Measurements from ENCODE around the gene GPR151. TPM values are rescaled to one million over a fixed set of nuclear protein-coding genes. Genes with fewer than 3 reads are reported as not detected.

The GPR151 gene
- total RNA-seq, 1 donor from 2014 or later = not detected

DNA sequence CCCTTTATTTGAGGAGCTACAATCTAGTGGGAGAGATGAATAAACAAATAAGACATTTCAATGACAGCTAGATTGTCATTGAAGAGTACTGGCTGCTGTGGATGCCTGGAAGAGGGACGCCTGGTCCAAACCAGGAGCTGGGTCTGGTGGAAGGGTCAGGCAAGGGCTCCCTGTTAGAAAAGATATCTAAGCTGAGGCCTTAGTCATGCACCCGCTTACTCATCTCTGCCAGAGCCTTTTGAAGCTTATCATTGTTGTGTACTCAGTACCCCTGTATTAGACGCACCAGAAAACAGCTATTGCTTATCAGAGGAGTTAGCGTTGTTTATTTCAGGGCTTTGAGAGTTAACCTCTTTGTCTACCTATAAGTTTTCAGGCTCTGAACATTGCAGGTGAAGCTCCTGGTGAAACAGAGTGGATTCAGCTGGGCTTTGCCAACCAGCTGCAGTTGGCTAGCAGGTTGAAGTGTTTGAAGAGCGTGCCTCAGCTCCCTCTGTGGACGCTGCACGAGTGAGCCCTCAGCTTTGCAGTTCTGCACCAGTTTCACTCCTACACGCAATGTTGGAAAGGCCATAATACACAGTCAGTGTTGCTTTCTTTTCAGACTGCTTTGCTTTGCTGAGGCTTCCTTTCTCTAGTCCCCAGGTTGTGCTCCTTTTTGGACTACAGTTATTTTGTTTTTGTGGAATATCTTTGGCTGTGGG is 5.6 kb upstream of the GPR151 start:
- DNase-seq (ENCODE audit: extremely low read depth, low read depth, low spot score) = no peak

DNA sequence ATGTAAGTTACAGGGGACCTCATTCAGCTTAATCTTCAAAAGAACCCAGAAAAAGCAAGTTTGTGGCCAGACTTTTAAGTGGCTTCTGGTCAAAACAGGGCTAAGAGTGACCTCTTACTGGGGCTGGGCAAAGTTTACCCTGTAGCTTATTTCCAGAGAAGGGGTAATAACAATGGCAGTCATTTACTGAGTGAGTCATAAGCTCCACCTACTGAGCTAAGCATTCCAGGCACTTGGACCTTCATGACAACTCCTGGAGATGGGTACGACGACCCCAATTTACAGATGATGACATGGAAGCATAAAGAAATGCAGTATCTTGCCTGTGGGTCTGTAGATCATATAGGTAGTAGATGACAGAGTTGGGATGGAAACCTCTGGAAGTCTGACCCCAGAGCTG is 4.7 kb upstream of the GPR151 start:
- DNase-seq (ENCODE audit: extremely low read depth, low read depth, low spot score) = no peak

DNA sequence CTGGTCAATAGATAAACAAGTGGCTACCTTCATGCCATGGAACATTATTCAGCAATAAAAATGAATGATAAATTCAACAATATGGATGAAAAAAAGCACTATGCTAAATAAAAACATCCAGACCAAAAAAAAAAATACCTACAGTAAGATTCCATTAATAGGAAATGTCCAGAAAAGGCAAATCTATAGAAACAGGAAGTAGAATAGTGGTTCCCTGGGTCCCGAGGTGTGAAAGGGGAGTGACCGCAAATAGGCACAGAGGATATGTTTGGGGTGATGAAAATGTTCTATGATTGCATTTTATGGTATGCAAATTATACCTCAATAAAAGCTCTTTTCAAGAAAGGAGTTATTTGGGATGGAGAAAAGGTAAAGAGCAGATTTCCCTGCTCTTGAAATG is 3.6 kb upstream of the GPR151 start:
- no peak for DNase-seq (ENCODE audit: extremely low read depth, low read depth, low spot score)

DNA sequence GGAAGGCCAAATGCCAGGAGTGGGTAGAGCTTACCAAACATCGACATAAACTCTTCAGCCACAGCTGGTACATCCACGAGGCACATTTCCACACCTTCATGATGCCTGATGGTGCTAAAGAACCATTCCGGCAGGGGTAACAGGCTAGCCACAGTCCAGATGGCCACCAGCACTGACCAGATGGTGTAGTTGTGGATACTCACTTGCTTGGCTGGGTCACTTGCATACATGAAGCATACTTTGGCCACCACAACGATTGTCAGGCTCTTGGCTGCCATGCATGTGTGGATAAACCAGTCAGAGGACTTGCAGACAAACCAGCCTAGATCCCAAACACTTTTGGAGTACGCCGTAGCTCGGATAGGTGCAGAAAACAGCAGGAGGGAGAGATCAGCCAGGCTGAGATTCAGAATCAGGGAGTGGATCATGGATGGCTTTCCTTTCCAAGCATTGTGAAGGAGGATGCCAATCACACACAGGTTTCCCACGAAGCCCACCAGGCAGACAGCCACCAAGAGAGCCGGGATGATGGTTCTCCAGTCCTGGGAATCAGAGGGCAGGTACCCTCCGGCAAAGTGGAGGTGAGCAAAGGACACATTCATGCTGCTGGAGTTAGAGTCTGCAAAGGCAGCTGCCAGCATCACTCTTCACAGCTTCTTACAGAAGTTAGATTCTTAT is 378 bp downstream of the GPR151 start:
- no peak for DNase-seq (ENCODE audit: extremely low read depth, low read depth, low spot score)

DNA sequence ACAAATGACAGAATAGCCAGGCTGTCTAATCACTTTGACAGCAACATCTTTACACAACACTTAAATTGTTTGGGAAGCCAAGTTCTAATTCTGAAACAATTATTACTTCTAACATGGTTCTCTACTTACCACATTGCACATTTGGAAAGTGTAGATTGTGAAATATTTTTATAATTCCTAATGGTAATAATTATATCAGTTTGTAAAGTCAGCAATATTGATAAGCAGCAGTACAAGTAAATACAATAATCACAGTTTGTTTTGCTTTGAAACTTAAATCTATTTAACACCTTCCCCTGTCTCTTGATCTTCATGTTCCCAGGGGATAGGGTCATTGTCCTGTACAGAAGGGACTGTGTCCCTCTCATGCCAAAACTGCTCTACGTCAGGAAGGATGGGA is 1.4 kb downstream of the GPR151 start:
- DNase-seq (ENCODE audit: extremely low read depth, low read depth, low spot score) = no peak

DNA sequence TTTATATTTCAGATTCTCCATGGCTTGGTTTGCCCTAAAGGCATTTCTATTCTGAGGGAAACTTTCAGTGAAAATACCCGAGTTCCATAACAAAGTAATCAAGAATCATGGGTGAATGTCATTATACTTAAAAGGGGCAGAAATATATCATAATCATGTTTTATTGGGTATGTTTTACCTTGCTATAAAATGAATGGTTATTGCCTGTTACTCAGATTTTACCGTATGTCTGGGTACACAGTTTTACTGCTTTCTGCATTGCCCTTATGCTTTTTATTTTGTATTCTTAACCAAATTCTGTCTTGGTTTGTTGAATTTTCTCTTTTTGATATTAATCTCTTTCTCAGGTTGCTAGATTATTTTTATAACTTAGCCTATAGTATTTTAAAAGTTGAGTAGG is 2.5 kb downstream of the GPR151 start:
- no peak for DNase-seq (ENCODE audit: extremely low read depth, low read depth, low spot score)

DNA sequence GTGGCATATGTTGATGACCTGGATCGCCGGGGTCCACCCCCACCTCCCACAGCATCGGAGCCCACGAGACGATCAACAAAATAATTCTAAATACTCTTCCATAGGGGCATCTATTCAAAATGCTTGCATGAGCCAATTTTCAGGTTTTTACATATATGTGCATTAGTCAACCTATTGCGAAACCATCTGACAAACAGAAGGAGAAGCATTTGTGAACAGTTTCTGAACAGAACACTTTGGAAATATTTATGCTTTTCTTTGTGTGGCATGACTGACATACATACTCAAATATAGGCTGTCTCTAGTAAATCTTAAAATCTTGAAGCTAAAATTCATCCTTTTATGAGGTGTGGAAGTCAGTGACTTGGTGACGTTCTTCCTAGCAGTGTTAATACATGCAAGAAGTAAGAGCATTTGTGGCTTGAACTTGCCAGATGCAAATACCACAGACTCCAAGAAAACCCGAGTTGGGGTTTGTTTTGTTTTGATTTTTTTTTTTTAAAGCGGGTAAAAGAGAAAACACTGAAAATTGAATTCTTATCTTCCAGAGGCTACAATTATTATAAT is 5.3 kb downstream of the GPR151 start:
- DNase-seq (ENCODE audit: extremely low read depth, low read depth, low spot score) = no peak

DNA sequence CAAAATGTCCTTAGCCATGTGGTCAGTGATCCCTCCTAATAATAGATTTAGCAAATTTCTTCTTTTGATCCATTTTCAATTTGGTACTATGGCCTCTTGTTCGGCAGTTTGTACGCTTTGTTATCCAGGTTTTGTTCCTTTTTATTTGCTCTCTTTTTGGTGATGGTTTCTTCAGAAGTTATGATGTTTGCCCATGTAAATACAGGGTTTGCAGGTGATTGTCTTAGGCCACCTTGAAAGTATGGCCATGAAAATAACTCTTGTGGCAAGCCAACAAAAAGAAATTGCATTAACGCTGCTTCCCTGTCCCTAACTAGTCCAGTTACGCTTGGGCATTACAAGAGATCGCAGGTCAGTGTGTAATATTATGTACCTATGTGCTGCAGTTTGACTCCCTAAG is 8.6 kb downstream of the GPR151 start:
- no peak for DNase-seq (ENCODE audit: extremely low read depth, low read depth, low spot score)

DNA sequence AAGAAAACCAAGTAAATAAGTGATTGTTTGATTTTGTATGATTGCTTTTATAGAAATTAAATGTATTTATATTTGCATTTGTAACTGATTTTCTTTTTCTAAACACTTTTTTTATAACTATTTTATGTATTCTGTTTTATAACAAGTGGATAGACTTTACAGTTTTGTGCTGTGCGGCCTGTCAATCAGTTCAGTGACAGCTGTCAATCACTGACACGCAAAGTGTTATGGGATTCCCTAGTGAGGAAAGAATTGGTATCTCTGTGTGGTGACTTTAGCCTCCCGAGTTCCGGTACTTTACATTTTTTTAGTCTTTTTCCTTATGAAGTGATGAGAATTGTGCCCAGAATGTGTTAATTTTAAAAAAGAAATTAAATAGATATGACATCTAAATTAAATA is 16.3 kb downstream of the GPR151 start:
- no peak for DNase-seq (ENCODE audit: extremely low read depth, low read depth, low spot score)

DNA sequence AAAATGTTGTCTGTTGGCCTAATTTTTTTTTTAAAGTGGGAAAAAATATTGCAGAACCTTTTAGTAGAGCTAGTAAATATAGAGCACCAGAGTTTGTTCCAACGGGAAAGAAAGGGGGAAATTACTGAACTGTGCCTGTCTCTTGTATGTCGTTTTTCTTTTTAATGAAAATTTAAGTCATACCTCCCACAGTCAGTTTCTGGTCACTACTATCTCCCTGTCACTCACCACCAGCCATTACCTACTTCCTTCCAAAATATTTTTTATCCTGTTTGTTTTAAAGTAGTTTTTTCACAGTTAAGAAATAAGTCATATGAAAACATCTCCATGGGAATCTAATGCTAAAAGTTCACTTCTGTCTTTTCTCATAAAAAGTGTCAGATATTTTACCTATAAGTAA is 21.3 kb downstream of the GPR151 start:
- DNase-seq (ENCODE audit: extremely low read depth, low read depth, low spot score) = no peak

DNA sequence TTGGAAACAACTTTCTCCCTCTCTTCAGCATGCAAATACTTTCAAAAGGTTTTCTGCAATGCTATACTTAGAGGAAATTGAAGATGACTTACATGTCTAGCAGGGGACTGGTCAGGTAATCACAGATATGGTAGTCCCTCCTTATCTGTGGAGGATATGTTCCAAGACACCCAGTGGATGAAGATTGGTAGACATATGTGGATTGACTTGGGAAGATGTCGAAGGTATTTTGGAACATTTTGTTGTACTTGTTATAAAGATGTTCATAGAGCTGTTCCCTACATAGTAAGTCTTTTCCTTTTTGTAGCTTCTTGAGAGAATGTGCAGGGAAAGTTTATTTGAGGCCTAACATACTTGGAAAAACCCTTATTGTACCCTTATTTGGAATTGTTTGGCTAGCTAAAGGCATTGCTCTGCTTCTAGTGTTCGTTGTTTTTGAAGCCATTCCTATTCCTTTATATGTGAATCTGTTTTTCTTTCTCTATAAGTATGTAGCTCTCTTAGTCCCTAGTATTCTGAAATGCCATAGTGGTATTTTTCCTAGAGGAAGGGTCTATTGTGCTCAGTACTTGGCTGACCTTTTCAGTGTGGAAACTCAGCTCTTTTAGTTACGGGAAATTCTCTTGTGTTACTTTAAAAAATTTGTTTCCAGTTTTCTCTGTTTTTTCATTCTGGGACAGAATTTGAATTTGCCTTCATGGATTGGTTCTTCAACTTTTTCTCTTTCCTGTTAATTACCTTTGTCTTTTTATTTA is 25.7 kb downstream of the GPR151 start:
- DNase-seq (ENCODE audit: extremely low read depth, low read depth, low spot score) = no peak

DNA sequence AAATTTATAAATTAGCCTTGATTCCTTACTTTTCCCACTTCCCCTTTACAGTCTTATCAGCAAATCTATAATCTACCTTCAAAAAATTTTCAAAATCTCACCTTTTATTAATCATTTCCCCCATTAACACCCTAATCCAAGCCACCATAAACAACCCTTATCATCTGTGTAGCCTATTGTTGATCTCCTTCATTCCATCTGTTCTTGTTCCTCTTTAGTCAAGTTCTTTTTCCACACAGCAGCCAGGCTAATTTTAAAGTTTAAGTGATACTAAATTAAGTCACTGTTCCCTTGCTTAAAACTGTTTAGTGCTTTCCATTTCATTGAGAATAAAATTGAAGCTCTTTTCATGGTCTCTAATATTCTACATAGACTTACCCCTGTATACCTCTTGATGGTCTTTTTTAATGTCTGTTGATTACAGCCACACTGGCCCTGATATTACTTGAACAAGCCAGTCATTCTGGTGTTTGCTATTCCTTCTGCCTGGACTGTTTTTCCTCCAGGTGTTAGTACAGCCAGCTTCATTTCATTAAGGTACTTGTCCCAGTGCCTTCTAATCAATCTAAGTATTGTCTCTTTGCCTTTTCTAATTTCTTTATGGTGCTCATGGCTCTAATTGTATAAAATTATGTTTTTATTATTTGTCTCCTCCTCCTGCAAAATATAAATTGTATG is 31.1 kb downstream of the GPR151 start:
- DNase-seq (ENCODE audit: extremely low read depth, low read depth, low spot score) = no peak

DNA sequence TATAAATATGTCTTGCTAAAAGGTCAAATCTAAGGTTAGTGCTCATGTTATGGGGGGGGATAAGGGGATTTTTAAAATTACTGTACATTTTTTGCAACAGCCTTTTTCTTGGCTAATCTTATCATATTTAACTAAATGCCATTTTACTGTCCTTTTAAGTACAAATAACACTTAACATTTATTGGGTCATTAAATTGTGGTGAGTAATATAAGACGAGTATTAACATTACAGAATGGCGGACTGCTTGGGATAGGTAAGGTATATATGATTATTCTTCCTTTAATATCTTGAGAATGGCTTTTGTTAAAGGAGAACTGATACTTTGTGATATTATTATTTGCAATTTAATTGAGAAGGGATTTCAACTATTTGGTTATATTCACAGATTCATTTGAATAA is 33.2 kb downstream of the GPR151 start:
- no peak for DNase-seq (ENCODE audit: extremely low read depth, low read depth, low spot score)

DNA sequence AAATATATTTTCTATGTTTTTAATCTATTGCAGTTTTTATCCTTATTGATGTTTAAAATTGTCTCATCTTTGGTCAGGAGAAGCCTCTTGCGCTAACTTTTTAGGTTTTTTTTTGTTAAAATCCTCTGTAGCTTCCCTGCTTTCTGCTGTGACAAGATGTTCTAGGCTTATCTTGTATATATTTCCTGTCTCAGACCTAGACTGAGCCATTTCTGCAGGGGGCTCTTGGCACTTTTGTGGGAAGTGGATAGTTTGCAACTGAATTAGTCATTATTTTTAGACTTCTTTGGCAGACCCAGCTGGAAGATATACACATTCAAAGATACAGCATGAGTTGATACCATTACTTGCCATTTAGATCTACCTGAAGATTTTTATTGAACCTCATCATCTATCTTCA is 40.1 kb downstream of the GPR151 start:
- DNase-seq (ENCODE audit: extremely low read depth, low read depth, low spot score) = no peak

DNA sequence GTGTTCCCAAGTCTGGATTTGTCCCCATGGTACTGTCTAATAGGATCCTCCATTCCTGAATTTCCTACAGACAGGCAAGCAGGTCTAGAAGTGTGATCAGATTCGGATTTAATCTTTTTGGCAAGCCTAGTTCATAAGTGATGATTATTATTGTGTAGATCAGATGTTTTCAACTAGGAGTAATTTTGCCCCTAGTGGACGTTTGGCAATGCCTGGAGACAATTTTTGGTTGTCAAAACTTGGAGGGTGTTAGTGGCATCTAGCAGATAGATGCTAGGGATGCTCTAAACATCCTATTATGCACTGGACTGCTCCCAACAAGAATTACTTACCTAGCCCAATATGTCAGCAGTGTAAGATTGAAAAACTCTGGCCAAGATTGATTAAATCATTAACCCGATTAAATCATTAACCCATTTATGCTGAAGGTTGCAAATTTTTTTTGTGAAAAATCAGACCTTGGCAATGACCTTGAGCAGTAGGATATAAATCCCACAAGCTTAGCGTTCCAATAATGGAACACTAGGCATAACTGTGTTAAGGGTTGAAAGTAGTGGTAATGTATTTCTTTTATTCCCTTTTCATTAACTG is 40.7 kb downstream of the GPR151 start:
- no peak for DNase-seq (ENCODE audit: extremely low read depth, low read depth, low spot score)

DNA sequence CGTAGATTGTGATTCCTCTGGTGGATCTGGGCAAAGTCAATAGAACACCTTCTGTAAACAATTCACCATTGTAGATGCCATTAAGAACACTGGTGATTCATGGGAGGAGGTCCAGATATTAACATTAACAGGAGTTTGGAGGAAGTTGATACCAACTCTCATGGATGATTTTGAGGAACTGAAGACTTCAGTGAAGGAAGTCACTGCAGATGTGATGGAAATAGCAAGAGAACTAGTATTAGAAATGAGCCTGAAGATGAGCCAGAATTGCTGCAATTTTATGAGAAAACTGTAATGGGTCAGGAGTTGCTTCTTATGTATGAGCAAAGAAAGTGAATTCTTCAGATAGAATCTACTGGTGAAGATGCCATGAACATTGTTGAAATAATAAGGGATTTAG is 41.9 kb downstream of the GPR151 start:
- DNase-seq (ENCODE audit: extremely low read depth, low read depth, low spot score) = no peak

DNA sequence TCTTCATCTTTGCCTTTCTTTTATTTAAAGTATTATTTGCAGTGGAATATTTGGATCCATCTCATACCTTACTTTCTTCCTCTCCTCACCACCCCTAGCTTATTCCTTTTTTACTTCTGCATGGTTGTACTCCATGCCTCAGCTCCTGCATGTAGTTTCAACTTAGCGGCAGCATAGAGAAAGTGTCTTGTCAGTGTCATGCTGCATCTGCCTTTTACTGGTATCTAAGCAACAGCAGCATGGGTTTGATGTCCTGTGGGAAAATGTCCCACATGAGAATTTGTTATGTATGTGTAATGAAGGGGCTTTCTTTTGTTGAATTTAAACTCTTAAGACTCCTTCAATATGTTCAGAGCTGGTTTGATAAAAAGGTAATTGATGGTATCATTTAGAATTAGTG is 48.2 kb downstream of the GPR151 start:
- no peak for DNase-seq (ENCODE audit: extremely low read depth, low read depth, low spot score)

DNA sequence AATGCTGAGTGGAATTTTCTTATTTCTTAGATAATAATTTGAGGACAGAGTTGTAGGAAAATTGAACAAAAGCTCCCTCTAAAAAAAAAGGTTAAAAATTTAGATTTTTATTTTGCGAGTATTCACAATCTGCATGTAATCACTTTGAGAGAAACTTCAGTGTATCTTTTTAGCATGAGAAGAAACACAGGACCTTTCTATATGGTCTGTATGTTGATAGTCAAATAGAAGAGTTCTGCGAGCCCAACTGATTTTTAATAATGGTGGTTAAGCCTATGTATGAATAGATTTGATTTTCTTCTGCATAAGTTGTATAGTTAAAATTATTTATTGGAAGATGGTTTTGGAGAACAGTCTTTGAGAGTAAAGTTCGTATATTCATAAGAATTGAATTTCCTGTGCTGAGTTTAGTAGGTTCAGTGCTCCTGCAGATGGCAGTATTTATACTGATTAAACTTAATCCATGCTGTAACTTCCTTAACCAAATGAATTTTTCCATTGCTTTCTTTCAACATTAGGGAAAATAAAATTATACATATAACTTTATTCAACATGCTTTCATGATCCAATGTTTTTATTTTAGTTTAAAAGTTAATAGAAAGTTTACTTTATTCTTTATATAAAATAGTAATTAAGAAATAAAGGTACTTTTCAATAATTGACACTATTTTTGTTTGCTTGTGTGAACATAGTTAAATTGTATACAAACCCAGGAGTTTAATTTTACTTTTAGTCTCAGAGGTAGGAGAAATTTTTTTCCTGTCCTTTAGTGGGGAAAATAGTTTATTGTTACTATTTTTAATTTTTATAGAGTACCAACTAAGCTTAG is 49.3 kb downstream of the GPR151 start:
- no peak for DNase-seq (ENCODE audit: extremely low read depth, low read depth, low spot score)

DNA sequence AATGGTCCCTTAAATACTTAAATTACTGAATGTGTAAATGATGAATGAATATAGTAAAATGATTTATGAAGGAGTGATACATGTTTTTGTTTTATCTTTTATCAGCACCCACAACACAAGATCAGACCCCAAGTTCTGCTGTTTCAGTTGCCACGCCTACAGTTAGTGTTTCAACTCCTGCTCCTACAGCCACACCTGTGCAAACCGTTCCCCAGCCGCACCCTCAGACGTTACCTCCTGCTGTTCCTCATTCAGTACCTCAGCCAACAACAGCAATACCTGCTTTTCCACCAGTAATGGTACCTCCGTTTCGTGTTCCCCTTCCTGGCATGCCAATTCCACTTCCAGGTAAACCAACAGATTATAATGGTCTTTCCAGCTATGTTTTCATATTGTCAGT is 52.5 kb downstream of the GPR151 start:
- no peak for DNase-seq (ENCODE audit: extremely low read depth, low read depth, low spot score)
